ENCODE measurements around the gene MXRA5.
"Not testable (repeated sequence)": the region's sequence is repeated elsewhere in the genome, so short reads cannot be mapped to it uniquely, and the experiment has no call there.

MXRA5 gene, protein sequence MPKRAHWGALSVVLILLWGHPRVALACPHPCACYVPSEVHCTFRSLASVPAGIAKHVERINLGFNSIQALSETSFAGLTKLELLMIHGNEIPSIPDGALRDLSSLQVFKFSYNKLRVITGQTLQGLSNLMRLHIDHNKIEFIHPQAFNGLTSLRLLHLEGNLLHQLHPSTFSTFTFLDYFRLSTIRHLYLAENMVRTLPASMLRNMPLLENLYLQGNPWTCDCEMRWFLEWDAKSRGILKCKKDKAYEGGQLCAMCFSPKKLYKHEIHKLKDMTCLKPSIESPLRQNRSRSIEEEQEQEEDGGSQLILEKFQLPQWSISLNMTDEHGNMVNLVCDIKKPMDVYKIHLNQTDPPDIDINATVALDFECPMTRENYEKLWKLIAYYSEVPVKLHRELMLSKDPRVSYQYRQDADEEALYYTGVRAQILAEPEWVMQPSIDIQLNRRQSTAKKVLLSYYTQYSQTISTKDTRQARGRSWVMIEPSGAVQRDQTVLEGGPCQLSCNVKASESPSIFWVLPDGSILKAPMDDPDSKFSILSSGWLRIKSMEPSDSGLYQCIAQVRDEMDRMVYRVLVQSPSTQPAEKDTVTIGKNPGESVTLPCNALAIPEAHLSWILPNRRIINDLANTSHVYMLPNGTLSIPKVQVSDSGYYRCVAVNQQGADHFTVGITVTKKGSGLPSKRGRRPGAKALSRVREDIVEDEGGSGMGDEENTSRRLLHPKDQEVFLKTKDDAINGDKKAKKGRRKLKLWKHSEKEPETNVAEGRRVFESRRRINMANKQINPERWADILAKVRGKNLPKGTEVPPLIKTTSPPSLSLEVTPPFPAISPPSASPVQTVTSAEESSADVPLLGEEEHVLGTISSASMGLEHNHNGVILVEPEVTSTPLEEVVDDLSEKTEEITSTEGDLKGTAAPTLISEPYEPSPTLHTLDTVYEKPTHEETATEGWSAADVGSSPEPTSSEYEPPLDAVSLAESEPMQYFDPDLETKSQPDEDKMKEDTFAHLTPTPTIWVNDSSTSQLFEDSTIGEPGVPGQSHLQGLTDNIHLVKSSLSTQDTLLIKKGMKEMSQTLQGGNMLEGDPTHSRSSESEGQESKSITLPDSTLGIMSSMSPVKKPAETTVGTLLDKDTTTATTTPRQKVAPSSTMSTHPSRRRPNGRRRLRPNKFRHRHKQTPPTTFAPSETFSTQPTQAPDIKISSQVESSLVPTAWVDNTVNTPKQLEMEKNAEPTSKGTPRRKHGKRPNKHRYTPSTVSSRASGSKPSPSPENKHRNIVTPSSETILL (N-terminal part only)

GRCh38 chrX:3346501-3347259, at the start of gene MXRA5:
Gene MXRA5 (minus strand): TSS chrX:3346652. CDS start chrX:3343833, 2,819 bp downstream.
- peak within 1 kb of the TSS in 20 of 21 experiments; percentile 2 to 92 (median 84) for H3K27ac ChIP-seq
- H3K4me3 ChIP-seq, result peak within 1 kb of the TSS; percentile 36 to 50 (median 39)

DNA sequence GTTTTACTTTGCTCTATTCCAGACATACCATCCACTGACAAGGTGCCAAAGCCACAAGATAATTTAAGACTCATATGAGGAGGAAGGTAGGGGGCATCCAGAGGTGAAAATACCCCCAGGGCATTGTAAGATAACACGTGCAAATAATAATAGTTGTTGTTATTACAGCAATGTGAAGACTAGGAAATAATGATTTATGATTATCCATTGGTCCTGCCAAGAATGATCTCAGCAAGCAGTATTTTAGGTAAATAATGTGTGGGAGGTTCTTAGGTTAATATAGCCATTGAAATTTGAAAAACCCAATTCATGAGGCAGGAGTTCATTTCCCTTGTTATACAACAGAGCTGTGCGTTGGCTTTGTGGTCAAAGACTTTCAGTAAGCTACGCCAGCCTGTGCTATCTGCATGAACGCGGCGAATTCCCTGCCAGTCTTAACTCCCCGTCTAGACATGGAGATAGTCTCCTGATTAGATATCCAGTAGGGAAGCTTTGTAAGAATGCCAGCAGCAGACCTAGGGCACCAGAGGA, 47.2 kb upstream of the MXRA5 start:
- no peak overlapping the region for H3K4me3 ChIP-seq
- H3K27ac ChIP-seq, result no peak overlapping the region

- H3K27ac ChIP-seq, result no peak overlapping the region
- H3K4me3 ChIP-seq, result no peak overlapping the region
These were observed 46.7 kb upstream of the MXRA5 start for GRCh38 chrX:3393178-3393577.

DNA sequence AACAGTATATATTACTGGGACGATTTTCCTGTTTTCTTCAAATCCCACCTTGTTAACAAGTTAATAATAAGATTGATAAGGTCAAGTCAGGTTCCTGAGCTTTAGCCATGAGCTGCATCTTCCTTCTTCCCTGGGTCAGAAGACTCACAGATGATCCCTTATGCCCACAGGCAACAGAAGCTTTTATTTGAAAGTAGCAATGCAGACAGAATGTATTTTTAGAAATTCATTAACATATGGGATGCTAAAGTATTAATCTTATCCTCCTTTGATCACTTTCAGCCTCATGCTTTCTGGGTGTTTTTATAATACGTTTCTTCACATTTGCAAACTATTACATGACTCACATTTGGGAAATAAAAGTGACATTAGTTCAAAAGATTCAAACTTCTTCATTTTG, 42.0 kb upstream of the MXRA5 start:
- H3K27ac ChIP-seq, result no peak overlapping the region

GRCh38 chrX:3384327-3384726, 37.9 kb upstream of the MXRA5 start:
- no peak overlapping the region for H3K4me3 ChIP-seq

More for the DNA sequence above, 42.0 kb upstream of the MXRA5 start:
- H3K4me3 ChIP-seq, result no peak overlapping the region

DNA sequence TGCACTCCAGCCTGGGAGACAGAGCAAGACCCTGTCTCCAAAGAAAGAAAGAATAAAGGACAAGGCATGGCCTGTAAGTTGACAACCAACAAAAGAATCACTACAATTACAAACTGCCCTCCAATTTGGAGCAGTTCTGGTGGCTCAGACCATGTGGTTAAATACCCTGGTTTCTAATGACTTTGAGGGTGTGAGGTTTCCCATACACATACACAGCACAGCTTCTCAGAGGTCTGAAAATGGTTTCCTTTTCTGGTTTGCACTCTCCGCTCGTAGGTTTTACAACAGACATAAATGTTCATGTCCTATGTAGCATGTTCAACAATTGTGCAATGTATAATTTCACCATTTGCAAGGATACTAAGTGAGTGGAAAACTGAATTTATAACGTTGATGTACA, 34.2 kb upstream of the MXRA5 start:
- Histone ChIP-seq H3K27ac (no peak overlapping the region), H3K4me3 (no peak overlapping the region)

More at GRCh38 chrX:3384327-3384726, 37.9 kb upstream of the MXRA5 start:
- H3K27ac ChIP-seq, result no peak overlapping the region

DNA sequence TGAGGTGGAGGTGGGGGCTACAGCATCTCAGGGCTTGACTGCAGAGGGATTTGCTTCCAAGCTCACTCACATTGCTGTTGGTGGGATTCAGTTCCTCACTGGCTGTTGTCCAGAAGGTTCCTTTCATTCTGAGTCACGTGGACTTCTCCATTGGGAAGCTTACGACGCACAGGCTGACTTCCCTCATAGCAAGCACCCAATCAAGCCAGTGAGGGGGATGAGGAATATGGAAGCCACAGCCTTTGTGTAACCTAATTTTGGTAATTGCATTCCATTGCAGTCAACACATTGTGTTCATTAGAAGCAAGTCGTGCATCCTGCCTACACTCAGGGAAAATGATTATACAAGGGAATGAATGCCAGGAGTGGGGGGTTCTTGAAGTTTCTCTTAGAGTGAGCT, 32.7 kb upstream of the MXRA5 start:
- Histone ChIP-seq H3K27ac (no peak overlapping the region), H3K4me3 (no peak overlapping the region)

DNA sequence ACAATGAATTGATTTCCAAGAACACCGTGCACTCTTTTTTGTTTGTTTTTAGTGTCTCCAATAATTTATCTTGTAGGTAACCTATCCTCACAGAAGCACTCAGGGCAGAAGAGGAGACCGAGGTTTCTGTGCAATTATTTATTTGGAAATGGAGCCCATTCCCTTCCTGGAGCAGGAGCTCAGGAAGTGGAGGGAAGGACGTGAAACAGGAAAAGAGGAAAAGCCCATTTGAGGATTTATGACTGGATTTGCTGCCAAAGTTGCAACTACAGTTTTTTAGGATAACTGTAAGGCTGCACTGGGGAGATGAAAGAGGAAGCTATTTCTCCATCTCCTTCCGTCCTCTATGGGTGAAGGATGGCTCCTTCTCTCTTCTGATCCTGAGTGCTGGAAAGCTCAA, 31.7 kb upstream of the MXRA5 start:
- no peak overlapping the region for H3K27ac ChIP-seq
- no peak overlapping the region for H3K4me3 ChIP-seq

GRCh38 chrX:3377560-3377959, 31.1 kb upstream of the MXRA5 start:
- Histone ChIP-seq H3K27ac (no peak overlapping the region), H3K4me3 (no peak overlapping the region)

- peak overlapping the region in 2 of 21 experiments; percentile 19 to 21 for H3K27ac ChIP-seq
- H3K4me3 ChIP-seq, result not testable (repeated sequence)
These were observed 29.5 kb upstream of the MXRA5 start for GRCh38 chrX:3375878-3376508.

DNA sequence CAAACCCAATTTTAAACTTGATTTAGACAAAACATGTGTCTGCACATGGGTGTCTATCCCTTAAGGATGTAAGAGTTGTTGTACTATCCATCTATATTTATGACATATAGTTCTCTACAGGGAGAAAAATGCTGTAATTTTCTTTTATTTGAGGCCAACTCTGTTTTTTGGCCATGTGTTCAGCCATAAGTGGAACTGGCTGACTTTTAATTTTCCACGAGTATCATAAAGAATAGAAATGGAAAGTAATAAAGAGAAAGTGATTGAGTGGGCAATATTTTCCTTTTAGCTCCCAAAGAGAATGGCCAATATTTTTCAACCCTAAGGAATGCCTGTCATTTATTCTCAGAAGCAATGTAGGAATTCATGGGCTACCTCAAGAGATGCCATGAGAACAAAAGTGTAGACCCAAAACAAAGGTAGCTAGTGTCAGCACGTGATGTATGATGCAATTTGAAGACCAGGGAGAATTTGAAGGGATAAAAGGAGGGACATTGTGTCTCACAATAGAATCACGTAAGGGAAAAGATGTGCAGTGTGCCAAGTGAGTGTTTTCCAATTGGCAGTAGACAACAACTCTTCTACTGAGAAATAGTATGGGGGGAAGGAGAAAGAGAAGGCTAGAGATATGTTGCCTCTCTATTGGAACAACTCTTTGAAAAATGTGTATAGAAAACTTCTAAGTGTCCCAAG, 27.8 kb upstream of the MXRA5 start:
- H3K4me3 ChIP-seq, result no peak overlapping the region
- no peak overlapping the region for H3K27ac ChIP-seq

- no peak overlapping the region for H3K4me3 ChIP-seq
- peak overlapping the region in 1 of 21 experiments; percentile 40 for H3K27ac ChIP-seq
These were observed 24.7 kb upstream of the MXRA5 start for GRCh38 chrX:3371163-3371562.

DNA sequence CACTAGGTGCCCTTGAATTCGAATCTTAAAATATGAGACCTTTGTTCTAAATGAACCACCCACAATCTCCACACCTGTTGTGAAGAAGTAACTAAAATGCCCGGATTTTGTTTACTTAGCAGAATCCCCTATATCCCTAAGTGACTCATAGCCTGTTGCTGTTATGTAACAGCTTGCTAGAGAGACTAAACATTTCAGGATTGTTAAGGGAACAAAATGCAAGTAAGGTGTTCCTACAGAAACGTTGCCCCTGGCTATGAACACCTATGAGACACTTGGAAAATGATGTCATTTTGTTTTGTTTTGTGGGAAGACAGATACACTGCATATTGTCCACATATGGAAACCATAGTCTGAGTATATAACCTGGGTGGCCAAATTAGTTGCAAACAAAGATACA, 24.2 kb upstream of the MXRA5 start:
- Histone ChIP-seq H3K4me3 (no peak overlapping the region), H3K27ac (peak overlapping the region in 1 of 21 experiments; percentile 40)

GRCh38 chrX:3362956-3363355, 16.5 kb upstream of the MXRA5 start:
- Histone ChIP-seq H3K4me3 (no peak overlapping the region), H3K27ac (no peak overlapping the region)

- H3K4me3 ChIP-seq, result no peak overlapping the region
- no peak overlapping the region for H3K27ac ChIP-seq
These were observed 14.4 kb upstream of the MXRA5 start for GRCh38 chrX:3360881-3361280.

DNA sequence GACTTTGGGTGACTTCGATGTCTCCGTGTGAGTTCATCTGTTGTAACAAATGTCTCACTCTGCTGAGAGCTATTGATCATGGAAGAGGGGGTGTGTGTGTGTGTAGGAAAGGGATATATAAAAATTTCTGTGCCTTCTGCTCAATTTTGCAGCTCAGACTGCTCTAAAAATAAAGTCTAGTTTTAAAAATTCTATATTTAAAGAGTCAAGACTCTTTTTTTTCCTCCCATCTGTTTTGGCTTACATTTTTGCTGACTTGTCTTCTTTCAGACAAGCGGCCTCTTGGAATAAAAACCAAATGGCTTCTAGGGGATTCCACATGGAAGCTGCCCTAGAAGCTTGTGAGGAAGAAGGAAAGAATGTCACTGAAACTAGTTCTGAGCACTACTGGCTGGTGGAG, 6.3 kb upstream of the MXRA5 start:
- not testable (repeated sequence) for H3K27ac ChIP-seq

DNA sequence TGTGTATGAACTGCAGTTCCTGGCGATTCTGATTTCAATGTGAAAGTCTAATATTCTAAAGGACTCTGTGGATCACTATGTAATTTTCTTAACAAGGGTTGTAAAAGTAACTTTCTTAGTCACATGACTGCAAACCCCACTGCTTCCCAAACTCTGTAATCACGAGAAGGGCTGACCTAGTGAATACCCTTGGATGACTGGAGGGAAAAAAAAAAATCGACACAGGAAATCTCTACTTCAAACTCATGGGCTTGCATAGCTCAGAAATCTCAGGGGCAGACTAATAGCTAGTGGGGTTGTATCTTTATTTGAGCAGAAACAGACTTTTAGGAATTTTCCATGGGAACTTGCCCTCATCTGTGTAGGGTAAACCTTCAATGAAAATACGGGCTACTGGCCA, 4.8 kb upstream of the MXRA5 start:
- Histone ChIP-seq H3K27ac (no peak overlapping the region), H3K4me3 (no peak overlapping the region)

More for the DNA sequence above, 6.3 kb upstream of the MXRA5 start:
- H3K4me3 ChIP-seq, result not testable (repeated sequence)

- H3K27ac ChIP-seq, result no peak overlapping the region
- H3K4me3 ChIP-seq, result no peak overlapping the region
These were observed 1.7 kb upstream of the MXRA5 start for GRCh38 chrX:3348191-3348590.

Data from skin epidermis (tissue), 12 donors.